HEK293 (cell line): ENCODE data around the gene ABL2.

Experiments
- CTCF ChIA-PET: fragments of 350-600 bp; formaldehyde crosslinking; extraction: SDS; loops from one replicate; lab custom pipeline; 2021; ENCODE audit warnings: antibody characterized with exemption; lab: Yijun Ruan, JAX
- POLR2A ChIA-PET: fragments of 300-600 bp; formaldehyde crosslinking; extraction: SDS; loops from one replicate; lab custom pipeline; 2020; ENCODE audit warnings: antibody characterized with exemption, inconsistent platforms; lab: Yijun Ruan, JAX
- H3K27ac ChIP-seq: fragments of 200-500 bp; sonication (Bioruptor generic); 2 replicates; pipeline ENCODE4 v1.5.1; 2014; ENCODE audit warnings: low read depth, low read length, control low read depth, inconsistent platforms; ENCODE audit errors: extremely low read depth
- H3K36me3 ChIP-seq, 2 experiments: fragments of 200-500 bp in 1 of 2; sonication (Bioruptor generic) in 1 of 2; 1 replicate in 1 of 2; 2 replicates in 1 of 2; pipeline ENCODE4 v1.5.1; 2014 to 2017; ENCODE audit warnings: inconsistent platforms in 2 of 2, low read length in 2 of 2; ENCODE audit not compliant: control insufficient read depth in 2 of 2, insufficient read depth in 1 of 2
- H3K4me1 ChIP-seq: fragments of 200-500 bp; sonication (Bioruptor generic); 2 replicates; pipeline ENCODE4 v1.5.1; 2014; ENCODE audit warnings: mild to moderate bottlenecking, low read length, inconsistent platforms; ENCODE audit not compliant: control insufficient read depth, insufficient read depth
- H3K4me3 ChIP-seq: 2 replicates; pipeline ENCODE4 v1.5.1; 2011; ENCODE audit warnings: low read depth, mild to moderate bottlenecking, control low read depth, low read length, moderate library complexity
- H3K9me3 ChIP-seq: fragments of 200-500 bp; sonication (Bioruptor generic); 2 replicates; pipeline ENCODE4 v1.5.1; 2014; ENCODE audit warnings: low read depth, low read length, inconsistent platforms; ENCODE audit not compliant: control insufficient read depth, insufficient read depth
- AEBP2 ChIP-seq: fragments of 450-650 bp; formaldehyde crosslinking; IDR thresholded peaks from 2 replicates; pipeline ENCODE4 v1.5.1; 2016; ENCODE audit warnings: missing biosample characterization, missing genetic modification characterization, borderline replicate concordance
- HIC1 ChIP-seq: fragments of 450-650 bp; formaldehyde crosslinking; IDR thresholded peaks from 2 replicates; pipeline ENCODE4 v1.5.1; 2016; ENCODE audit warnings: missing biosample characterization, missing genetic modification characterization
- HOXD13 ChIP-seq: sonication (generic); formaldehyde crosslinking; IDR thresholded peaks from 2 replicates; pipeline ENCODE4 v1.8.0; 2022; ENCODE audit warnings: missing genetic modification reagents, borderline replicate concordance
- PBX3 ChIP-seq: sonication (generic); formaldehyde crosslinking; IDR thresholded peaks from 2 replicates; pipeline ENCODE4 v1.8.1; 2022; ENCODE audit warnings: mild to moderate bottlenecking, moderate library complexity, missing genetic modification reagents
- ZBTB7A ChIP-seq: fragments of 450-650 bp; formaldehyde crosslinking; IDR thresholded peaks from 2 replicates; pipeline ENCODE4 v1.5.1; 2016; ENCODE audit warnings: low read depth, missing biosample characterization, missing genetic modification characterization
- ZFP69B ChIP-seq: fragments of 450-650 bp; formaldehyde crosslinking; IDR thresholded peaks from 2 replicates; pipeline ENCODE4 v1.5.1; 2016; ENCODE audit warnings: missing biosample characterization, missing genetic modification characterization
- ZIC2 ChIP-seq: fragments of 450-650 bp; formaldehyde crosslinking; IDR thresholded peaks from 2 replicates; pipeline ENCODE4 v1.5.1; 2016; ENCODE audit warnings: missing biosample characterization, missing genetic modification characterization
- ZNF112 ChIP-seq: fragments of 450-650 bp; formaldehyde crosslinking; IDR thresholded peaks from 2 replicates; pipeline ENCODE4 v1.5.0; 2017; ENCODE audit warnings: missing biosample characterization, missing genetic modification characterization
- ZNF148 ChIP-seq: fragments of 450-650 bp; formaldehyde crosslinking; IDR thresholded peaks from 2 replicates; pipeline ENCODE4 v1.5.0; 2017; ENCODE audit warnings: missing biosample characterization, missing genetic modification characterization, borderline replicate concordance
- ZNF169 ChIP-seq: fragments of 450-650 bp; formaldehyde crosslinking; IDR thresholded peaks from 2 replicates; pipeline ENCODE4 v1.5.1; 2016; ENCODE audit warnings: missing biosample characterization, missing genetic modification characterization
- ZNF184 ChIP-seq: fragments of 450-650 bp; IDR thresholded peaks from 2 replicates; pipeline ENCODE4 v1.5.1; 2018; ENCODE audit warnings: missing biosample characterization, mild to moderate bottlenecking, missing genetic modification characterization
- ZNF221 ChIP-seq: fragments of 450-650 bp; formaldehyde crosslinking; IDR thresholded peaks from 2 replicates; pipeline ENCODE4 v1.5.1; 2017; ENCODE audit warnings: missing biosample characterization, missing genetic modification characterization, borderline replicate concordance
- ZNF223 ChIP-seq: fragments of 450-650 bp; formaldehyde crosslinking; IDR thresholded peaks from 2 replicates; pipeline ENCODE4 v1.5.1; 2016; ENCODE audit warnings: missing biosample characterization, missing genetic modification characterization
- ZNF239 ChIP-seq: fragments of 450-650 bp; formaldehyde crosslinking; IDR thresholded peaks from 2 replicates; pipeline ENCODE4 v1.5.1; 2016; ENCODE audit warnings: missing biosample characterization, missing genetic modification characterization
- ZNF366 ChIP-seq: fragments of 450-650 bp; formaldehyde crosslinking; conservative IDR thresholded peaks from 2 replicates; pipeline ENCODE4 v1.5.1; 2016; ENCODE audit warnings: missing biosample characterization, missing genetic modification characterization
- ZNF398 ChIP-seq: fragments of 450-650 bp; formaldehyde crosslinking; IDR thresholded peaks from 2 replicates; pipeline ENCODE4 v1.5.1; 2017; ENCODE audit warnings: missing biosample characterization, missing genetic modification characterization
- ZNF488 ChIP-seq: fragments of 450-650 bp; formaldehyde crosslinking; IDR thresholded peaks from 2 replicates; pipeline ENCODE4 v1.5.1; 2016; ENCODE audit warnings: missing biosample characterization, missing genetic modification characterization
- ZNF623 ChIP-seq: fragments of 450-650 bp; formaldehyde crosslinking; IDR thresholded peaks from 2 replicates; pipeline ENCODE4 v1.5.1; 2016; ENCODE audit warnings: missing biosample characterization, missing genetic modification characterization
- ZNF626 ChIP-seq: fragments of 450-650 bp; sonication (Bioruptor Pico); formaldehyde crosslinking; IDR thresholded peaks from 2 replicates; pipeline ENCODE4 v1.5.1; 2018; ENCODE audit warnings: missing biosample characterization, missing genetic modification characterization, inconsistent platforms
- ZNF654 ChIP-seq: fragments of 450-650 bp; formaldehyde crosslinking; IDR thresholded peaks from 2 replicates; pipeline ENCODE4 v1.5.1; 2016; ENCODE audit warnings: low read depth, missing biosample characterization, missing genetic modification characterization
- ZNF660 ChIP-seq: fragments of 450-650 bp; IDR thresholded peaks from 2 replicates; pipeline ENCODE4 v1.5.1; 2018; ENCODE audit warnings: missing biosample characterization, mild to moderate bottlenecking, missing genetic modification characterization
- ZNF664 ChIP-seq: fragments of 450-650 bp; formaldehyde crosslinking; IDR thresholded peaks from 2 replicates; pipeline ENCODE4 v1.5.1; 2016; ENCODE audit warnings: missing biosample characterization, missing genetic modification characterization
- ZNF747 ChIP-seq: fragments of 450-650 bp; formaldehyde crosslinking; IDR thresholded peaks from 2 replicates; pipeline ENCODE4 v1.5.1; 2016; ENCODE audit warnings: missing biosample characterization, missing genetic modification characterization
- ZNF843 ChIP-seq: fragments of 450-650 bp; formaldehyde crosslinking; IDR thresholded peaks from 2 replicates; pipeline ENCODE4 v1.5.1; 2016; ENCODE audit warnings: missing biosample characterization, missing genetic modification characterization
- ZSCAN30 ChIP-seq: fragments of 450-650 bp; IDR thresholded peaks from 2 replicates; pipeline ENCODE4 v1.5.1; 2018; ENCODE audit warnings: missing biosample characterization, mild to moderate bottlenecking, missing genetic modification characterization, moderate library complexity

The ABL2 gene

GRCh38 chr1:179080866-179081686 is 148.4 kb downstream of the ABL2 start:
- CTCF ChIA-PET: interaction anchor here (0.6 to 2.1 kb wide), 6 partner anchors 62 to 761 kb away, joined by 3 to 8 read pairs (median 4); no protein-coding TSS in a partner anchor

GRCh38 chr1:179079113-179079761 is 150.2 kb downstream of the ABL2 start:
- TF ChIP-seq ZBTB7A (tag by site-specific recombination): no peak
- no peak for TF ChIP-seq ZNF239 (tag by site-specific recombination)
- TF ChIP-seq ZNF654 (tag by site-specific recombination): peak; percentile 67
- TF ChIP-seq ZNF488: no peak
- no peak for TF ChIP-seq HOXD13 (CRISPR knock-in tag)
- no peak for TF ChIP-seq AEBP2 (tag by site-specific recombination)
- no peak for TF ChIP-seq PBX3 (CRISPR knock-in tag)
- TF ChIP-seq ZNF623 (tag by site-specific recombination): no peak
- no peak for TF ChIP-seq ZNF169
- no peak for TF ChIP-seq ZNF223 (tag by site-specific recombination)
- no peak for TF ChIP-seq ZNF148 (tag by site-specific recombination)
- no peak for TF ChIP-seq ZNF221
- no peak for TF ChIP-seq HIC1 (tag by site-specific recombination)
- 0 out of 2 replicates have a peak, but pooled peaks have one; percentile 34 for TF ChIP-seq ZSCAN30 (tag by site-specific recombination)
- peak; percentile 20; the same call in 1 of the 2 replicates for TF ChIP-seq ZNF660
- TF ChIP-seq ZNF398 (tag by site-specific recombination): no peak
- no peak for TF ChIP-seq ZNF843 (tag by site-specific recombination)
- no peak for TF ChIP-seq ZNF112 (tag by site-specific recombination)
- no peak for TF ChIP-seq ZFP69B (tag by site-specific recombination)
- no peak for TF ChIP-seq ZNF626 (tag by site-specific recombination)
- CTCF ChIA-PET: interaction anchor here (0.6 to 2.1 kb wide), 24 partner anchors 10 to 735 kb away, joined by 3 to 8 read pairs (median 4); partner anchors contain the start of gene AXDND1
- H3K4me3 ChIP-seq: no peak overlapping the region
- no peaks in the 10 kb centered on the region for H3K4me1 ChIP-seq
- POLR2A ChIA-PET: no interaction called here
- H3K9me3 ChIP-seq: no peaks in the 10 kb centered on the region
- H3K36me3 ChIP-seq: peaks cover 0 to 1% of the 10 kb centered on the region in 2 experiments; a peak in 2 of 3 replicates
- H3K27ac ChIP-seq: no peak overlapping the region

More at GRCh38 chr1:179080866-179081686, 148.4 kb downstream of the ABL2 start:
- Histone ChIP-seq H3K36me3 (peaks cover 0 to 14% of the 10 kb centered on the region in 2 experiments; a peak in 2 of 3 replicates), H3K4me3 (peak overlapping the region; percentile 91), H3K27ac (peak overlapping the region; percentile 82; the same call in 1 of the 2 replicates), H3K4me1 (no peaks in the 10 kb centered on the region), H3K9me3 (no peaks in the 10 kb centered on the region)
- no peak for TF ChIP-seq ZNF747 (tag by site-specific recombination)
- 0 out of 2 replicates have a peak, but pooled peaks have one; percentile 6 for TF ChIP-seq ZNF184
- TF ChIP-seq ZNF366 (tag by site-specific recombination): 0 out of 2 replicates have a peak, but pooled peaks have one; percentile 30
- peak; percentile 92 for TF ChIP-seq ZIC2
- peak; percentile 74; the same call in 1 of the 2 replicates for TF ChIP-seq ZNF664 (tag by site-specific recombination)
- POLR2A ChIA-PET: interaction anchor here (0.7 to 2.1 kb wide), 4 partner anchors 11 to 285 kb away, joined by 3 to 15 read pairs (median 4); no protein-coding TSS in a partner anchor
